SIG-M5 (cell line): ENCODE data around the gene ANKRD36C.
"Not testable (repeated sequence)": the region's sequence is repeated elsewhere in the genome, so short reads cannot be mapped to it uniquely, and the experiment has no call there.

Experiments
- DNase-seq: peaks from one replicate; lab custom pipeline; 2025; lab: John Stamatoyannopoulos, UW

The ANKRD36C gene

GRCh38 chr2:96006248-96006647, 14.6 kb upstream of the ANKRD36C start:
- not testable (repeated sequence) for DNase-seq

DNA sequence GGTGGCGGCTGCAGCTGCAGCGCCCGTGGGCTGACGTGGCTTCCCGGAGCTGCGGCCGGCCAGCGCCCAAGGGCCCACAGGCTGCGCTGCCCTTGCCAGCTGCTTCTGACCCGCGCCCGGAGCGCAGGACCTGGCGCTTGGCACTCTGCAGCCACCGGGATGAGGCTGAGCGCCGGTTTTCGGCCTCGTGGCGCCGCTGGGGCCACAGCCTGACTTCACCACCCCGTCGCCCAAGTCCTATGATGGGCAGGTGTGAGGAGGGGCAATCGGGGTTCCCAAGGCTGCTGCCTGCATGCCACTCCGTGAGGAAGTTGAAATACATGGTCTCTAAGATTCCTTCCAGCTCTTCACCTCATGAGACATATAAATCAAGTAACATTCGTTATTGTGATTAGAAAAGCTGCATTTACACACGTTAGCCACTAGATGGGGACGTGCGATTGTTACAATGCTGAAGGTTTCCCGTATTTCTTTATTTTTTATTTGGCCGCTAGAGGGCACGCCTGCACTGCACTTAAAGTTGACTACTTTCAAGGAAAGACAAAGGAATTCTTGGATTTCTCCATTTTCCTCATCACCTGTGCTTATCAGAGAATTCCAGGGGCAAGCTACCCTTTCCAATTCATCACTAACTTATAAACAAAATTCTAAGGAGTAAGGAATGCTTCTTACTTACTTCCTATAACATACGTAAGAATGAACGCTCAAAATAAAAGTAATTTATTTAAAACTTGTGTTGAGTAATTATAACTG, 1.1 kb upstream of the ANKRD36C start:
- not testable (repeated sequence) for DNase-seq

DNA sequence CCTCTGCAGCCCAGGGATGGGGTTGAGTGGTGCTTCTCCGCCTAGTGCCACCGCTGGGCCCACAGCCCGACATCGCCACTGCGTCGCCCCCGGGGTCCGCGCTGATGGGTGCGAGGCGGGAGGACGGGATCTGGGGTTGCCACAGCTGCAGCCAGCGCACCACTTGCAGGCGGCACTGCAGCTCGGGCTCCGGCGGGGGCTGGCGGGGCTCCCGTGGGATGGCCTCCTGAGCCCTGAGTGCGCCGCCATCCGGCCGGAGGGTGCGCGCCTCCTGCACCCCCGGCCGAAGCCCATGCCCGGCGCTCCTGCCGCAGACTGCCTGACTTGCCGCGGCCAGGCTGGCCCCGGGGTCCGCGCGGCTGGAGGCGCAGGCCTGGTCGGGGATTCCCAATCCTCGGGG, 478 bp upstream of the ANKRD36C start:
- not testable (repeated sequence) for DNase-seq

- not testable (repeated sequence) for DNase-seq
Measured at GRCh38 chr2:95990884-95991283, 740 bp downstream of the ANKRD36C start.

GRCh38 chr2:95951662-95952061, 40.0 kb downstream of the ANKRD36C start:
- not testable (repeated sequence) for DNase-seq

- DNase-seq: not testable (repeated sequence)
Measured at GRCh38 chr2:95948039-95948438, 43.6 kb downstream of the ANKRD36C start.

GRCh38 chr2:95939947-95940346, 51.7 kb downstream of the ANKRD36C start:
- not testable (repeated sequence) for DNase-seq

DNA sequence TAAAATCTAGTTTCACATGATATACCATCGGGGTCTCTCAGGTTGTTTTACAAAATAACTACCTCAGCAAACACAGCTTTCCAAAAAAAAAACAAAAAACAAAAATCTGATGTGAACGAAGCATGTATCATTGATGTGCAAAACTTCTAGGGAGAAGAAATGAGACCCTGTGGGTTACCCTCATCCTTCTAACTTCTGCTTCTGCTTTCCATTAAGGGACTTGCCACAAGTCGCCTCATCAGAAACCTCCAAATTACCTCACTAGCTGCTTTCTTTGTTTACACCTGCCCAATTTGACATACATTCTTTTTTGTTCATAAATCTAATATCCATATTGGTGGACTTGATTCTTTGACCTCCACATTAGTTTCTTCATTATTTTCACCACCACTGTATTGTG, 60.9 kb downstream of the ANKRD36C start:
- not testable (repeated sequence) for DNase-seq

DNA sequence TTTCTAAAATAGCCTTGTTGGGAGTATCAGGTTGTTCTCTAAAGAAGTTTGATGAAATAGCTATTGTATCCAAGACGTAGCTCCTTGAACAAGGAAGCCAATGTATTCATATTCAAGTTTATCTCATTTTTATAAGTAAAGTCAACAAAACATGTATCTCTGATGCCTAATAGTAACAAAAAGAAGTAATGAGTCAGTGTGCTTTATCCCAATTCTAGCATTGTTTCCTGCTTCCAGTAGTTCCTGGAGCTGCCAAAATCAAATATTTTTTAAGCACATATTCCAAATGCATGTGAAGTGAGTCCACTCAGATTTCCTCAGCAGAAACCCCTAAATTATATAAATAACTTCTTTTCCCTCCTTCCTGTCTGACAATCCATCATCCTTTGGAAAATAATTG, 74.6 kb downstream of the ANKRD36C start:
- DNase-seq: not testable (repeated sequence)

DNA sequence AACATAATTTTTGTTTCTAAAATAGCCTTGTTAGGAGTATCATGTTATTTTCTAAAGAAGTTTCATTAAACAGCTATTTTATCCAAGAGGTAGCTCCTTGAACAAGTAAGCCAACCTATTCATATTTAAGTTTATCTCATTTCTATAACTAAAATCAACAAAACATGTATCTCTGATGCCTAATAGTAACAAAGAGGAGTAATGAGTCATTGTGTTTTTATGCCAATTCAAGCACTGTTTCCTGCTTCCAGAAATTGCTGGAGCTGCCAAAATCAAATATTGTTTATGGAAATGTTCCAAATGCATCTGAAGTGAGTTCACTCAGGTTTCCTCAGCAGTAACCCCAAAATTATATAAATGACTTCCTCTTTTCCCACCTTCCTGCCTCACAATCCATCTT, 76.5 kb downstream of the ANKRD36C start:
- DNase-seq: not testable (repeated sequence)

- DNase-seq: not testable (repeated sequence)
Measured at GRCh38 chr2:95911431-95911830, 80.2 kb downstream of the ANKRD36C start.

DNA sequence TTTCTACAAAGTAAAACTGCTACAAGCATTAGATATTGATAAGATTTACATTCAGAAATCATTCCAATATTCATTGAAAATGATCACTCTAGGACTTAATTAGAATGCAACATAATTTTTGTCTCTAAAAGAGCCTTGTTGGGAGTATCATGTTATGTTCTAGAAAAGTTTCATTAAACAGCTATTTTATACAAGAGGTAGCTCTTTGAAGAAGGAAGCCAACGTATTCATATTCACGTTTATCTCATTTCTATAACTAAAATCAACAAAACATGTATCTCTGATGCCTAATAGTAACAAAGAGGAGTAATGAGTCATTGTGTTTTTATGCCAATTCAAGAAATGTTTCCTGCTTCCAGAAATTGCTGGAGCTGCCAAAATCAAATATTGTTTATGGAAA, 97.2 kb downstream of the ANKRD36C start:
- DNase-seq: not testable (repeated sequence)

DNA sequence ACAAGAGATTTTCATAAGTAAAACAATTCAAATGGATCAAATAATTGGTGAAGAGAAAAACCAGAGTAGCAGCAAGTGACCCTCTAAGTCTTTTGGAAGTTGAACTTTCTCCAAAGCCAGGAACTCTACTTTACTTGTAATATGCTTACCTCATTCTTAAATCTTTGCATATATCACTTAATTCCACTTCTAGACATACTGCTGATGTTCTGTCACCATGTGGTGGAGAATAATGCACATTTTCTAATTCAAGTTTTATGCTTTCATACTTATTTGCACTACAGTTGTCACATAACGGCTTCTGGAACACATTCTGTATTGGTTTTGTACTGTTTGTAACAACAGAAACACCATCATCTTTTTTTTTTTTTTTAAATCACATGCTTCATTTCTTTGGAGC, 123.7 kb downstream of the ANKRD36C start:
- DNase-seq: not testable (repeated sequence)

DNA sequence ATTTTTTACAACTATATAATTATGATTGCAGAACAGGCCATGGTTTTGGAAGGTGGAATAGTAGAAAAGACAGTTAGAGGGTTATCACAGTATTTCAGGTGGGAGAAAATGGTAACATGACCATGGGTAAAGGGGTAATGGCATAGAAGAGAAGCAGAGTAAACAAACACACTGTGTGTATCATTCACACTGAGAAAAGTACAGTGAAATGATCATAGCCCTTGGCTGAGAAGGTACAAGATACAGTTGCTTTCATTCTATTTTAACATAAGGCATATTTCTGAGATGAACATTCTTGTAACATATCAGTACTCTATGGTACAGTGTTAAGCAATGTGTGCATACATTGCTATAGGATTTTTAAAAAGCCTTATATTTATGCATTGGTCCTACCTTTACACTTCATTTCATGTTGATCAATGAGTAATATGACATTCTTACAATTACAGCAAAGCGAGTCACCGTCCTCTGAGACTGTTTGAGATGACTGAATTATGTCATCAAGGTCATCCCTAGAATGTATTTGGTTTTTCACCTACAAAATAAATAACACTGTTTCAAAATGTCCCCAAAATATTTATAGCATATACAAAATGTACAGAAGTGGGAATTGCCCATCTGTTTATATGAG, 124.5 kb downstream of the ANKRD36C start:
- DNase-seq: not testable (repeated sequence)

- DNase-seq: not testable (repeated sequence)
Measured at GRCh38 chr2:95862121-95862520, 129.5 kb downstream of the ANKRD36C start.

DNA sequence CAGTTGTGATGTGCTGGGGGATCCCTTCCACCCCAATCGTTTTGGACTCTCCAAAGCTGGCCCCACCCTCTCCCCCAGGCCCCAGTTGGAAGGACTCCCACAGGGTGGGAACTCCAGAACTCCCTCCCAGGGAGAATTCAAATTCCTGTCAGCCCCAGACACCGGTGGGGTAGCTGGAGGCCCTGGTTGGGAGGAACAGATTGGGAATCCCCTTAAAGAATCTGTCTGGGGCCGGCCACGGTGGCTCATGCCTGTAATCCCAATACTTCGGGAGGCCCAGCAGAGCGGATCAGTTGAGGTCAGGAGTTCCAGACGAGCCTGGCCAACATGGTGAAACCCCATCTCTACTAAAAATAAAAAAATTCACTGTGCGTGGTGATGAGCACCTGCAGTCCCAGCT, 155.5 kb downstream of the ANKRD36C start:
- DNase-seq: no peak

DNA sequence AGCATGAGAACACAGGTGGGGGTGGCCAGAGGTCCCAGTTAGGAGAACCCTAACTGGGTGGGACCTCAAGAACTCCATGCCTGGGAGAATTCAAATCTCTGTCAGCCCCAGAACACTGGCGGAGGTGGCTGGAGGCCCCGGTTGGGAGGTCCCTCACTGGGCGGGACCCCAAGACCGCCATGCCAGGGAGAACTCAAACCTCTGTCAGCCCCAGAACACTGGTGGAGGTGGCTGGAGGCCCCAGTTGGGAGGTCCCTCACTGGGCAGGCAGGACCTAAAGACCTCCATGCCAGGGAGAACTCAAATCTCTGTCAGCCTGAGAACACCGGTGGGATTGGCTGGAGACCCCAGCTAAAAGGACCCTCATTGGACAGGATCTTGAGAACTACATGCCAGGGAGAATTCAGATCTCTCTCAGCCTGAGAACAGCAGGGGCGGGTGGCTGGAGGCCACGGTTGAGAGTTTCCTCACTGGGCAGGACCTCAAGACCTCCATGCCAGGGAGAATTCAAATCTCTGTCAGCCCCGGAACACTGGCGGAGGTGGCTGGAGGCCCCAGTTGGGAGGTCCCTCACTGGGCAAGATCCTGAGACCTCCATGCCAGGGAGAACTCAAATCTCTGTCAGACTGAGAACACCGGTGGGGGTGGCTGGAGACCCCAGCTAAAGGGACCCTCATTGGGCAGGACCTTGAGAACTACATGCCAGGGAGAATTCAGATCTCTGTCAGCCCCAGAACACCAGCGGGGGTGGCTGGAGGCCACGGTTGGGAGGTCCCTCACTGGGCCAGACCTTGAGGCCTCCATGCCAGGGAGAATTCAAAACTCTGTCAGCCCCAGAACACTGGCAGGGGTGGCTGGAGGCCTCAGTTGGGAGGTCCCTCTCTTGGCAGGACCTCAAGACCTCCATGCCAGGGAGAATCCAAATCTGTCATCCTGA, 157.3 kb downstream of the ANKRD36C start:
- DNase-seq: not testable (repeated sequence)

DNA sequence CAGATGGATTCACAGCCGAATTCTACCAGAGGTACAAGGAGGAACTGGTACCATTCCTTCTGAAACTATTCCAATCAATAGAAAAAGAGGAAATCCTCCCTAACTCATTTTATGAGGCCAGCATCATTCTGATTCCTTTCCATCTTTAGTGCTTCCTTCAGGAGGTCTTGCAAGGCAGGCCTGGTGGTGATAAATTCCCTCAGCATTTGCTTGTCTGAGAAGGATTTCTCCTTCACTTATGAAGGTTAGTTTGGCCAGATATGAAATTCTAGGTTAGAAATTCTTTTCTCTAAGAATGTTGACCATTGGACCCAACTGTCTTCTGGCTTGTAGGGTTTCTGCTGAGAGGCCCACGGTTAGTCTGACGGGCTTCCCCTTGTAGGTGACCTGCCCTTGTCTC, 167.4 kb downstream of the ANKRD36C start:
- DNase-seq: not testable (repeated sequence)

- not testable (repeated sequence) for DNase-seq
Measured at GRCh38 chr2:95817521-95817920, 174.1 kb downstream of the ANKRD36C start.

DNA sequence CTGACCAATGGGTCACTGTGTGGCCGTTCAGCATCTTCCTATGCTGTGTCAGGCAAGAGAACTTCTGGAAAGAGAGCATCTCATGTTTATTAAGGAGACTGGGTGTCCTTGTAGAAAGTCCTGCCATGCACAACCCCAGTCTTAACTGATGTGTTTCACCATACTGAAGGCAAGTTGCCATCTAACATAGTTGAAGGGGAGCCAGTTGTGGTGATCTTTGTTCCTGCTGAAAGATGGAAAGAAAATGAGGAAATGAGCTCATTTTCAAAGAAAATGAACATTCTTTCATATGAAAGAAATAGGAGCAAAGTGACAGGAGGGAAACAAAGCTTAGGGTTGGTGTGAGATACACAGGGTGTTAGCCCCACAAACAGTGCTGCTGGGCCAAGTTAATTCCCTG, 178.3 kb downstream of the ANKRD36C start:
- not testable (repeated sequence) for DNase-seq

- DNase-seq: no peak
Measured at GRCh38 chr2:95799892-95800291, 191.7 kb downstream of the ANKRD36C start.
